ENCODE measurements around the gene PMM1.
A peak's percentile ranks its signal among the peaks of the same experiment; 100 is the strongest.

PMM1 gene

DNA sequence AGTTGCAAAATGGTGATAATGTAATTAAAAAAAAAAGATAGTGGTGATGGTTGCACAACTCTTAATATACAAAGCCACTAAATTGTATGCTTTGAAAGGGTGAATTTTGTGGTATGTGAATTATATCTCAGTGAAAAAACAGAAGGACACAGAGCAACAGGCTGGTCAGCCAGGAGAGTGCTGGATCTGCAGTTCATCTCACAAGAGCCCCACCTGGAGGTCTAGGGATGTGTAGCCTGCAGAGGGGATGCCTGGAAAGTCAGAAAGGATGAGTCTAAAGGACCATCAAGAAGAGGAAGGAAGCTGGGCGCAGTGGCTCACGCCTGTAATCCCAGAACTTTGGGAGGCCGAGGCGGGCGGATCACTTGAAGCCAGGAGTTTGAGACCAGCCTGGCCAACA is 54.4 kb downstream of the PMM1 start:
- H2AFZ ChIP-seq (ENCODE audit: low read depth, low read length, severe bottlenecking) = no peak overlapping the region
- no peaks in the 10 kb centered on the region for H4K20me1 ChIP-seq (ENCODE audit: low read depth, low read length)
- no peaks in the 10 kb centered on the region for H3K9me3 ChIP-seq (ENCODE audit: insufficient read depth, low read length)
- H3F3A ChIP-seq (ENCODE audit: insufficient read depth) = no peaks in the 10 kb centered on the region
- 0 out of 2 replicates have a peak, but pooled peaks cover 4% of the 10 kb centered on the region for H3K36me3 ChIP-seq (ENCODE audit: low read length)
- H3K9ac ChIP-seq (ENCODE audit: low read length) = no peak overlapping the region
- H3K9me2 ChIP-seq (replicated peaks; ENCODE audit: insufficient read depth, low read length) = no peaks in the 10 kb centered on the region
- H3K27ac ChIP-seq (ENCODE audit: low read depth, low read length) = no peak overlapping the region
- TF ChIP-seq EZH2phosphoT487 (conservative IDR thresholded peaks at IDR 0.05; ENCODE audit: low read length) = no peak
- TF ChIP-seq, protein P1, sequence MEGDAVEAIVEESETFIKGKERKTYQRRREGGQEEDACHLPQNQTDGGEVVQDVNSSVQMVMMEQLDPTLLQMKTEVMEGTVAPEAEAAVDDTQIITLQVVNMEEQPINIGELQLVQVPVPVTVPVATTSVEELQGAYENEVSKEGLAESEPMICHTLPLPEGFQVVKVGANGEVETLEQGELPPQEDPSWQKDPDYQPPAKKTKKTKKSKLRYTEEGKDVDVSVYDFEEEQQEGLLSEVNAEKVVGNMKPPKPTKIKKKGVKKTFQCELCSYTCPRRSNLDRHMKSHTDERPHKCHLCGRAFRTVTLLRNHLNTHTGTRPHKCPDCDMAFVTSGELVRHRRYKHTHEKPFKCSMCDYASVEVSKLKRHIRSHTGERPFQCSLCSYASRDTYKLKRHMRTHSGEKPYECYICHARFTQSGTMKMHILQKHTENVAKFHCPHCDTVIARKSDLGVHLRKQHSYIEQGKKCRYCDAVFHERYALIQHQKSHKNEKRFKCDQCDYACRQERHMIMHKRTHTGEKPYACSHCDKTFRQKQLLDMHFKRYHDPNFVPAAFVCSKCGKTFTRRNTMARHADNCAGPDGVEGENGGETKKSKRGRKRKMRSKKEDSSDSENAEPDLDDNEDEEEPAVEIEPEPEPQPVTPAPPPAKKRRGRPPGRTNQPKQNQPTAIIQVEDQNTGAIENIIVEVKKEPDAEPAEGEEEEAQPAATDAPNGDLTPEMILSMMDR (IDR thresholded peaks at IDR 0.05; ENCODE audit: insufficient read depth, low read length, poor library complexity, severe bottlenecking) = no peak
- H3K79me2 ChIP-seq (ENCODE audit: insufficient read depth, low read length) = peaks cover 30% of the 10 kb centered on the region
- H3K4me3 ChIP-seq (ENCODE audit: insufficient read depth, low read length, poor library complexity, severe bottlenecking) = no peak overlapping the region
- no peaks in the 10 kb centered on the region for H3K27me3 ChIP-seq (ENCODE audit: low read length)
- H3K4me2 ChIP-seq (ENCODE audit: low read depth, low read length, poor library complexity, severe bottlenecking) = no peak overlapping the region

DNA sequence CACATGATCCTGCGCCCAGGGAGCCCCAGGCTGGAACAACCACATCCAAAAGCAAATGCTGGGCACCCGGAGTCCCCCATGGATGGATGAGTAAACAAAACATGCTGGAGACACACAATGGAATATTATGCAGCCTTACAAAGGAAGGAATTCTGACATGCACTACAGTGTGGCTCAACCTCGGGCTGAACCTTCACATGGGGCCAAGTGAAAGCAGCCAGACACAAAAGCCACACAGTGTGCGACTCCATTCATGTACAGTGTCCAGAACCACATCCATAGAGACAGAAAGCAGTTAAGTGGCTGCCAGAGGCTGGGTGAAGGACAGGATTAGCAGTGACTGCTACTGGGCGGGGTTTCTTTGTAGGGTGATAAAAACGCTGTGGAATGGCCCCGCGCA is 55.4 kb downstream of the PMM1 start:
- no peaks in the 10 kb centered on the region for H4K20me1 ChIP-seq (ENCODE audit: low read depth, low read length)
- H3K36me3 ChIP-seq (ENCODE audit: low read length) = 0 out of 2 replicates have a peak, but pooled peaks cover 4% of the 10 kb centered on the region
- peaks cover 19% of the 10 kb centered on the region; the same call in 1 of the 2 replicates for H3K79me2 ChIP-seq (ENCODE audit: insufficient read depth, low read length)

DNA sequence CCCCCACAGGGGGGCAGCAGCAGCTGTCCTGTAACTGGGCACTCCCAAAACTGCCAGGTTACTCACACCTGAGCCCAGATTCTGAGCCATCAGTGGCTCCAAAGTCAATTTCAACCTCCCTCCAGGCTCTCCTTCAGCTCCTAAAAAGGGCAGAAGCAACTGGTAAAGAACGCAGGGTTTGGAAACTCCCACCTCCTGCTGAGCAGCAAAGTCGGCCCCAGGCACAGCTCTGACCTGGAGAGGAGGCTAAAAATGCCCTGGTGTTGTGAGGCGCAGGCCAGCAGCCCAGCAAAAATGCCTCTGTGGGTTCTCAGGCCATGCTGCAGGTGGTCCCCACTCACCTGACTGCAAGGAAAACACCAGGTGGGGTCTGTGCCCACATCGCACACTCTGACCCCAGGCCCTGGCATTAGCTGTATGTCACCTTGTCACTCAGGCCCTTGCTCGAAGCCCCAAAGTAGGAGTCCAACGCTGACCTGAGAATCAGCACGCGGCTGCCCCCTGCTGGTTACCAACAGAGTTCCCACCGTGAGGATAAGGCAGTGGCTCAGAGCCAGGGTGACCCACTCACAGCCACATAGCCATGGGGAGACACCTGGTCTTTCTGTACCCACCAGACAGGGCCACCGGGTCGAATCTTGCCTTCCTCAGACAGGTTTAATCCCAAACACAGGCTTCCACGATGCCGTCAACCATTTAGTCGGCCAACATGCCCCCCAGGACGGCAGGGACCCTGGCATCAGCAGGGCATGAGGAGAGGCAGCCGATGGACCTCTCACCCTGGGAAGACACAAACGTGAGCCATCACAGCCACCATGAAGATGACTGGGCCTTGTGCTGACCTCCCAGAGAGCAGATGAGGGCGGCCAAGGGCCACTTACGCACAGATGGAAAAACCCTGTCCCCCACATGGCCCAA is 56.5 kb downstream of the PMM1 start:
- Histone ChIP-seq H3K36me3 (ENCODE audit: low read length) (no peaks in the 10 kb centered on the region), H2AFZ (ENCODE audit: low read depth, low read length, severe bottlenecking) (no peak overlapping the region), H3K27me3 (ENCODE audit: low read length) (no peaks in the 10 kb centered on the region), H3K9me3 (ENCODE audit: insufficient read depth, low read length) (no peaks in the 10 kb centered on the region), H3K79me2 (ENCODE audit: insufficient read depth, low read length) (peaks cover 18% of the 10 kb centered on the region; the same call in 1 of the 2 replicates), H4K20me1 (ENCODE audit: low read depth, low read length) (no peaks in the 10 kb centered on the region), H3K27ac (ENCODE audit: low read depth, low read length) (no peak overlapping the region), H3K9me2 (replicated peaks; ENCODE audit: insufficient read depth, low read length) (no peaks in the 10 kb centered on the region), H3F3A (ENCODE audit: insufficient read depth) (0 out of 2 replicates have a peak, but pooled peaks cover 5% of the 10 kb centered on the region), H3K4me2 (ENCODE audit: low read depth, low read length, poor library complexity, severe bottlenecking) (no peak overlapping the region), H3K4me3 (ENCODE audit: insufficient read depth, low read length, poor library complexity, severe bottlenecking) (no peak overlapping the region), H3K9ac (ENCODE audit: low read length) (no peak overlapping the region)
- TF ChIP-seq, protein P1 (IDR thresholded peaks at IDR 0.05; ENCODE audit: insufficient read depth, low read length, poor library complexity, severe bottlenecking) = peak; percentile 85
- TF ChIP-seq EZH2phosphoT487 (conservative IDR thresholded peaks at IDR 0.05; ENCODE audit: low read length) = no peak

More for the DNA sequence above, 55.4 kb downstream of the PMM1 start:
- H3K27ac ChIP-seq (ENCODE audit: low read depth, low read length) = no peak overlapping the region
- TF ChIP-seq, protein P1 (IDR thresholded peaks at IDR 0.05; ENCODE audit: insufficient read depth, low read length, poor library complexity, severe bottlenecking) = no peak
- TF ChIP-seq EZH2phosphoT487 (conservative IDR thresholded peaks at IDR 0.05; ENCODE audit: low read length) = no peak
- H2AFZ ChIP-seq (ENCODE audit: low read depth, low read length, severe bottlenecking) = no peak overlapping the region
- H3K9me2 ChIP-seq (replicated peaks; ENCODE audit: insufficient read depth, low read length) = no peaks in the 10 kb centered on the region
- no peaks in the 10 kb centered on the region for H3F3A ChIP-seq (ENCODE audit: insufficient read depth)
- no peak overlapping the region for H3K9ac ChIP-seq (ENCODE audit: low read length)
- no peaks in the 10 kb centered on the region for H3K27me3 ChIP-seq (ENCODE audit: low read length)
- no peaks in the 10 kb centered on the region for H3K9me3 ChIP-seq (ENCODE audit: insufficient read depth, low read length)
- no peak overlapping the region for H3K4me3 ChIP-seq (ENCODE audit: insufficient read depth, low read length, poor library complexity, severe bottlenecking)
- no peak overlapping the region for H3K4me2 ChIP-seq (ENCODE audit: low read depth, low read length, poor library complexity, severe bottlenecking)

All from SU-DHL-6 (cell line).